Stimulated activated CD8-positive, alpha-beta memory T cell treated with anti-CD3 and anti-CD28 coated beads, Interleukin-2, amount 100 ng/mL, for 1 hour (primary cell): ENCODE measurements around the gene NBPF1.
"Not testable (repeated sequence)": the region's sequence is repeated elsewhere in the genome, so short reads cannot be mapped to it uniquely, and the experiment has no call there.

ENCODE experiments used
- DNase-seq, 2 donors: peaks; one replicate each; pipeline ENCODE4 v3.0.0-alpha.2; 2020; ENCODE audit warnings: low read depth in 2 of 2

NBPF1 gene

DNA sequence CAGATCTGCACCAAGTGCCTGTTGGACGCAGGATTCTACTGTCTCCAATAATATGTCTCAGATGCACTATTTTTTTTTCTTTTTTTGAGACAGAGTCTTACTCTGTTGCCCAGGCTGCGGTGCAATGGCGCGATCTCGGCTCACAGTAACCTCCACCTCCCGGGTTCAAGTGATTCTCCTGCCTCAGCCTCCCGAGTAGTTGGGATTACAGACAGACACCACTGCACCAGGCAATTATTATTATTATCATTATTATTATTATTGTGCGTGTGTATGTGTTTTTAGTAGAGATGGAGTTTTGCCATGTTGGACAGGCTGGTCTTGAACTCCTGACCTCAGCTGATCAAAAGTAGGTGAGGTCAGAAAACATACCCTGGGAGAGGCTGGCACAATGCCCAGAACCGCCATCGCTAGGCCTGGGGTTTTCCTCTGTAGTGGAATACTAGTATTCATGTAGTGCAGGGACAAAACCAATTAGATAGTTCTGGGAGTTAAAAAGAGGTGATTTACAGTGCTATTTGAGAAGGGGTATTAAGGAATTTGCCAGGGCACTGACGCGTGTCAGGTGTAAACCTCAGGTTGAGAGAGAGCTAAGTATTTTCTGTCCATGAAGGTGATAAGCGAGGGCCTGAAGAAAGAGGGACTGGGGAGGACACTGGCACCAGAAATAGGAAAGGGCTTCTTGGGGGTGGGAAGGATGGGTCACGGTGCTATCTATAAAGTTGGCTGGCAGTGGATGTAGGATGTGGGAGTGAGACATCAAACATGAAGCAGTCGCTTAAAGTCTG, 100.5 kb downstream of the NBPF1 start:
- DNase-seq = not testable (repeated sequence)
